G401 (cell line): Measurements from ENCODE around the gene HOXA11. TPM values are rescaled to one million over a fixed set of nuclear protein-coding genes. Genes with fewer than 3 reads are reported as not detected.

Source experiments
- DNase-seq: peaks from one replicate; pipeline ENCODE4 v3.0.0-alpha.2; 2015; ENCODE audit warnings: low spot score
- in situ Hi-C: cut with HindIII; loops from 2 replicates; pipeline ENCODE4 v1.10.0; 2016; ENCODE audit warnings: low sequenced_read_pairs, mixed read lengths
- total RNA-seq: library from RNA; depleted of rRNA; stranded (reverse); fragments of >200 nt; shearing (Covaris generic); gene quantifications from 2 replicates; pipeline ENCODE4 v1.2.3, GENCODE V29; 2014

Gene HOXA11
- total RNA-seq, 1 experiment from 2014 or later: 9.3 TPM

DNA sequence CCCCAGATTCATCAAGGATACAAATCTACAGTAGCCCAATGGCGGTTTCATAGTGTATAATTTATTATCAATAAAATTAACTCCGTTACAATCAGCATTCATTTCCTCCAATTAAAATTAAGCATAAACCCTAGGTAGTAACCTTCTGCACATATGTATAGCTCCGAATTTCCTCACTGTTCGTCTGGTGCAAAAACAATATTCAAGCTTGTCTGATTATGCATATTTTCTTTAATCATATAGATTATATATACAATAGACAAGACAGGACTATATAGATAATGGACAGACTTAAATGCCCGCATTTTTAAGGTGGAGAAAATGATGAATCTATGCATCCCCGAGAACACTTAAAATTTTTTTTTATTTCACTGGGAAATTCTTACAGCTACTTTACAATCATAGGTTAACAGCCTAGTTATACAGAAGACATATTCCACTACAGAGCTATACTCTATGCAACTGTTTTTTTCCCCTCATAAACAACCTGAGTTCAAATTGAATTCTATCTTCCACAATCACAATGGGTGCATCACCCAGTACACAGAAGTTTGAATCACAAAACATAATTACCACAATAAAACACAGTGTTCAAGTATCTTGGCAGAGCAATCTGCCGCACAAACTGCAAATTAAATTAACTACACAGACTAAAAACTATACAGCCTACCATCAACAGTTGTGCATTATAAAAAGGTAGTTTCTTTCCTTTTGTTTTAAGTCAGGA is 22.3 kb downstream of the HOXA11 start:
- in situ Hi-C loops: loop anchor here (5.0 kb wide), 1 partner anchor 35 kb away; no protein-coding TSS in a partner anchor
- DNase-seq: no peak

- in situ Hi-C loops: loop anchor here (5.0 kb wide), 1 partner anchor 35 kb away; no protein-coding TSS in a partner anchor
- DNase-seq: no peak
Observed at GRCh38 chr7:27161721-27162560, 23.1 kb downstream of the HOXA11 start.

- in situ Hi-C loops: loop anchor here (5.0 kb wide), 1 partner anchor 34 kb away; no protein-coding TSS in a partner anchor
- DNase-seq: peak; percentile 43
Observed at GRCh38 chr7:27161214-27161720, 23.8 kb downstream of the HOXA11 start.

- DNase-seq: peak; percentile 79
- in situ Hi-C loops: loop anchor here (5.0 kb wide), 1 partner anchor 33 kb away; no protein-coding TSS in a partner anchor
Observed at GRCh38 chr7:27160546-27161213, 24.4 kb downstream of the HOXA11 start.

DNA sequence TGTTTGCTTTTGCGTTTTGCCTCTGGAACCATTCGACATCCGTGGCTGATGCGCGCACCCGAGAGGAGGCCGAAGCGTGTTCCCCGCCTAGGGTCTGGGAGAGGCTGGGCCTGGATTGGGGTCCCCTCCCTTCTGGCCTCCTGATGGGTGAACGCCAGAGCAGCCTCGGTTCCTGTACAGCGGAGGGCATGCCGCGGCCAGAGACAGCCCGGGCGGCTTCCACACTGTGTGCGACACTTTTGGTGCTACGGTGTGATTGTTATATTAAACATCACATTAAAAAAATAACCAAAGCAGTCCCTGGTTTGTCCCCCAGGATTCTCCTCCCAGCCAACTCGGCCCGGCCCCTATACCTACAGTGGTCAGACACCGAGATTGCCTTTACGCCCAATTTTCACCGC is 24.9 kb downstream of the HOXA11 start:
- in situ Hi-C loops: loop anchor here (5.0 kb wide), 1 partner anchor 33 kb away; no protein-coding TSS in a partner anchor
- no peak for DNase-seq

GRCh38 chr7:27159266-27160144 is 25.5 kb downstream of the HOXA11 start:
- in situ Hi-C loops: loop anchor here (5.0 kb wide), 1 partner anchor 32 kb away; no protein-coding TSS in a partner anchor
- no peak for DNase-seq

DNA sequence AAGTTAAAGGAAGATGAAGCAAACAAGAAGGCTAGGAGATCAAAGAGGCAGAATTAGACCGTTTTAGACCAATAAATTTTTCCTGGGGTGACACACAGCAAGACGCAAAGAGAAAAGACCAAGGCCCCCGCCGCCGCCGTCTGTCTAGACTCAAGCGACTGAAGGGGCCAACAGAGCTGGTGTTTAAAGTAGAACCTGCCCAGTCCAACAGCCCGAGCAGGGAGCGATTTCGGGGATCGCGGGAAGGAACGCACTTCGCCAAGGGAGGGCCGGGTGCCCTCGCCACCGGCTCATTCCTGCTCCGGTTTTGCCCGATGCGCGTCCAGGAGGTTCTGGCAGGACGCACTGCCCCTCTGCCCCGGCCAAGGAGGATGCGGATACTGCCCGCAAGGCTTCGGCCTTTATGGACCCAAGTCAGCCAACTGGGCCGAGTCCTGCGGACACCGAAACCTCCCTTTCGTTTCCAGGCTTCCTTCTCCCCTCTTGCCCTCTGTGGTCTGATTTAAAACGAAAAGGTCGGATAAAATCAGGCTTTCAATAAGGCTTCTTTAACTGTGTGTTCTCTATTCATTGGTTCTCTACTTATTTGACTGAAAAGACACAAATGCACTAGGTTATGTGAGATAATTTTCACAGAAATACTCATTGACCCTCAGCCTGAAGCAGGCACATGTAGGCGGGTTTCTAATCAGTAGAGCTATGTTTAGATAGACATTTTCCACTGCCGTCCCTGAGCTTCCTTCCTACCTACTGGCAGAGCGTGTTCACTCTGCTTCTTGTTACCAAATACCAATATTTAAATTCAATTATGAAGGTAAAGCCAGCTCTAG is 26.4 kb downstream of the HOXA11 start:
- no peak for DNase-seq

GRCh38 chr7:27157702-27158431 is 27.2 kb downstream of the HOXA11 start:
- no peak for DNase-seq
- in situ Hi-C loops: no loop called here

More for the DNA sequence above, 26.4 kb downstream of the HOXA11 start:
- in situ Hi-C loops: no loop called here

DNA sequence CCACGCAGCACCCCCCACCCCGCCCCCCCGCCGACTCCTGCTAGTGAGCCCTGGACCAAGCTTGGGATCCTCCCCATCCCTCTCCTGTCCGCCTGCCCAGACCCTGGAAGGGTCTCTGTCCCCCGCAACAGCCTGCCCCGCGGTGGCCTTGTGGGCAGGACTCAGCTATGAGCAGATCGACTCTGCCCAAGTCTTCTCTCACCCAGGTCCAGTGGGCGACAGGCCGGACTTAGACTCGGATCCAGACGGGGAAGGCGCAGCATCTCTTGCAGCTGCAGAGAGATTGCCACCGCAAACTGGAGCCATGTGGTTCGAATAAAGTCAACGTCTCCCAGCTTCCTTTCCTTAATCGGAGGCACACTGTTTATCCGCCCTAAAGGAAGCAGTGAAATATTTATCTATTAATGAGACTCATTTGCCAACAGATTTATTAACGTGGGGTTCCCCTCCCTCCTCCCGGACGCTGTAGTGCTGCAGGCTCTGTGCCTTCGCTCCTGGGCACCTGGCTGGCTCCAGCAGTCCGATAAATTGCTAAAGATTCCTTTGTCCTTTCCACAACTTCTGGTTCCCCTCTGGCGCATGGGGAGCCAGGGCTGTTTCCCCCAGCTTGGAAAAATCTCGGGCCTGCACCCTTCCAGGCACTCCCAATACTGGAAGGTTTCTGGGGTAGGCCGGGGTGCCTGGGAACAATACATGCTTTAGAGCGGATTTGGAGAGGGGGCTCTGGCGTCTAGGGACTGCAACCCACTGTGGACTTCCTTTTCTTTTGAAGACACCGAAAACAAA is 27.9 kb downstream of the HOXA11 start:
- in situ Hi-C loops: no loop called here
- DNase-seq: no peak

GRCh38 chr7:27156508-27156898 is 28.5 kb downstream of the HOXA11 start, which contains the start of gene HOXA7:
Gene HOXA7 (minus strand): TSS chr7:27156675. CDS start chr7:27156545, 130 bp downstream.
- in situ Hi-C loops: no loop called here
- DNase-seq: no peak

DNA sequence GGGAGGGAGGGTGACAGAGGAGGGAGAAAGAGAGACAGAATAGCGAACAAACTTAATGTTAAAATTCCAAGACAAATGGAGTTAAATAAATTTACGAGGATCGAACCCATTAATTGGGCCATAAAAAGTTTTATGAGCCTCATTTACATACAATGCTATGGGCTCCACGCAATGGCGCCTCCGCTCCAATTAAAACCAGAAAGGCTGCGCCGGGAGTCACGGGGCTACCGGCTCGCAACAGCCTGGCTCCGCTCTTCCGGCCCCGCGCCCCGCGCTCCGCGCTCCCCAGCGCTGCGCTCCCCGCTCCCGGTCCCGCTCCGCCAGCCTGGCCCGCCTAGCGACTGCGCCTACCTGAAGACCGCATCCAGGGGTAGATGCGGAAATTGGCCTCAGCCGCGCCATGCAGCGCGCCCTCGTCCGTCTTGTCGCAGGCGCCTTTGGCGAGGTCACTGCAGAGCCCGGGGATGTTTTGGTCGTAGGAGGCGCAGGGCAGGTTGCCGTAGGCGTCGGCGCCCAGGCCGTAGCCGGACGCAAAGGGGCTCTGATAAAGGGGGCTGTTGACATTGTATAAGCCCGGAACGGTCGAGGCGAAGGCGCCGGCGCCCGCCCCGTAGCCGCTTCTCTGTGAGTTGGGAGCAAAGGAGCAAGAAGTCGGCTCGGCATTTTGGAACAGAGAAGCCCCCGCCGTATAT is 29.1 kb downstream of the HOXA11 start:
- no peak for DNase-seq
- in situ Hi-C loops: no loop called here

DNA sequence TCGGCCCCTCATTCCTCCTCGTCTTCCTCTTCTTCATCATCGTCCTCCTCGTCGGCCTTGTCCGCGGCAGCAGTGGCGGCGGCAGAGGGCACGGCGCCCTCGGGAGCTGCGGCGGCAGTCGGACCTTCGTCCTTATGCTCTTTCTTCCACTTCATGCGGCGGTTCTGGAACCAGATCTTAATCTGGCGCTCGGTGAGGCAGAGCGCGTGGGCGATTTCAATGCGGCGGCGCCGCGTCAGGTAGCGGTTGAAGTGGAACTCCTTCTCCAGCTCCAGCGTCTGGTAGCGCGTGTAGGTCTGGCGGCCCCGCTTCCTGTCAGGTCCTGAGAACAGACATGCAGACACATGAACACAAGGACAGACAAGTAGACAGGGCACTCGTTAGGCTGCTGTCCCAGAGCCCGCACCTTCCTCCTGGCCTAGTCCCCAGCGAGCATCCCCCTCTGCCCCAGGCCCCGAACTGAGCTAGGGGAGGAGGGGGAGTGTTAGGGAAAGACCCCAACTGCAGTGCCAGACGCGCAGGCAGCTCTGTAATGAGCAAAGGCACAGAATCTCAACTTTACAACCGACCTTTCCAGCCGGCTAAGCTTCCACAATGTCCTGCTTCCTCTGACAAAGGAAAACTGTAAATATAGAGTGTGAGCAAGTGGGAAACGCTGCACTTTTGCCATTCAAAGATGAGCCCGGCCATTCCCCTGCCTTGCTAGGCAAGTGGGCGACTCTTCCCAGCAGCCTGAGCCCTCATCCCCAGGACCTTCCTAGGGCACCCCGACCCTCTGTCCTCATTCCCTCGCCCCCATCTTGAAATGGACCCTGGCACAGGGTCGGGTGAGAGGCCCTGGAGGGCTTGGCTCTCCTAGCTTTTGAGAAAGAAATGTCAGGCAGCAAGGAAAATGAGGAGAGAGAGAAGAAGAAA is 29.9 kb downstream of the HOXA11 start:
- DNase-seq: no peak
- in situ Hi-C loops: no loop called here

DNA sequence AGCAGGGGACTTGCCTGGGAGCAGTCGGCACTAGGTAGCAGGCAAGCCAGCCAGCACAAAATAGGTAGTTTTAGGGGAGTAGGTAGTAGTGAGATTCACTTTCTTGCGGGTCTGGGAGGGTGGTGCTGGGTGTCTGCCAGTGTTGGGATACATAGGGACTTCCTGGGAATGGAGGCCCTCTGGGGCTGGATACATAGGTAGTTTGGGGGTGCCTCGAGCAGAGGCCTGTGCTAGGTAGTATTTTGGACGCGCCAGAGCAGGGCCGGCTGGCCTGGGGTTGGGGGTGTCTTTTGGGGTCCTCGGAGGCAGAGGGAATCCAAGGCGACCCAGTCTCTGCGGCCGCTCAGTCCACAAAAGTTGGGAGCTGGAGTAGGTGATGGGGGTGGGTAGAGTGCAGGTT is 30.7 kb downstream of the HOXA11 start:
- in situ Hi-C loops: no loop called here

DNA sequence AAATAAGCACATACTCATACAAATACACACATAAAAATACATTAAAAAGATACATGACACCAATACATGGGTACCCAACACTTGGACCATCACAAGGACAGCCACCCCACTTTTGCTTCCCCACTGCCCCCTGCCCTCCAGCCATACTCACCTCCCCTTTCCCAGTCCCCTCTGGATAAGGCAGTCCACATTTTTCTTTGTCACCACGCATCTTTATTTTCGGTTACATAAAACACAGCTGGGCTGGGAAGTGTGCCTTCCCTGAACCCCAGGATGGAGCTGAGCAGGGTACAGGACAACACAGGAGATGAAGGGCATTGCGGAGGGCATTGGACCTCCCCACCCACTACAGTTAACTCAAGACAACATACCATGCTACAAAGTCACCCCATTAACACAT is 31.5 kb downstream of the HOXA11 start:
- DNase-seq: no peak
- in situ Hi-C loops: no loop called here

More for the DNA sequence above, 30.7 kb downstream of the HOXA11 start:
- no peak for DNase-seq
